ENCODE data around the gene HSPA12B. TPM values are rescaled to one million over a fixed set of nuclear protein-coding genes. Genes with fewer than 3 reads are reported as not detected.

The HSPA12B gene
- total RNA-seq, 1 donor, result not detected

GRCh38 chr20:3696745-3697587, 35.5 kb upstream of the HSPA12B start:
- no peak for TF ChIP-seq CTCF (IDR thresholded peaks at IDR 0.05; ENCODE audit: insufficient read depth, low read depth, low read length)
- H3K4me3 ChIP-seq (ENCODE audit: low read depth, low read length), result no peak overlapping the region
- DNase-seq (ENCODE audit: low read depth), result no peak

- no peak overlapping the region for H3K4me3 ChIP-seq (ENCODE audit: low read depth, low read length)
- no peak for DNase-seq (ENCODE audit: low read depth)
- TF ChIP-seq CTCF (IDR thresholded peaks at IDR 0.05; ENCODE audit: insufficient read depth, low read depth, low read length), result no peak
Observed at GRCh38 chr20:3697588-3698305, 34.7 kb upstream of the HSPA12B start.

GRCh38 chr20:3698591-3699001, 33.9 kb upstream of the HSPA12B start:
- no peak overlapping the region for H3K4me3 ChIP-seq (ENCODE audit: low read depth, low read length)
- no peak for DNase-seq (ENCODE audit: low read depth)
- TF ChIP-seq CTCF (IDR thresholded peaks at IDR 0.05; ENCODE audit: insufficient read depth, low read depth, low read length), result no peak

- TF ChIP-seq CTCF (IDR thresholded peaks at IDR 0.05; ENCODE audit: insufficient read depth, low read depth, low read length), result no peak
- DNase-seq (ENCODE audit: low read depth), result no peak
- no peak overlapping the region for H3K4me3 ChIP-seq (ENCODE audit: low read depth, low read length)
Observed at GRCh38 chr20:3699037-3699436, 33.4 kb upstream of the HSPA12B start.

GRCh38 chr20:3701061-3701998, 31.2 kb upstream of the HSPA12B start:
- H3K4me3 ChIP-seq (ENCODE audit: low read depth, low read length), result no peak overlapping the region
- no peak for DNase-seq (ENCODE audit: low read depth)
- TF ChIP-seq CTCF (IDR thresholded peaks at IDR 0.05; ENCODE audit: insufficient read depth, low read depth, low read length), result no peak

GRCh38 chr20:3702611-3703391, 29.7 kb upstream of the HSPA12B start:
- no peak for TF ChIP-seq CTCF (IDR thresholded peaks at IDR 0.05; ENCODE audit: insufficient read depth, low read depth, low read length)

More at GRCh38 chr20:3702611-3703391, 29.7 kb upstream of the HSPA12B start:
- no peak overlapping the region for H3K4me3 ChIP-seq (ENCODE audit: low read depth, low read length)
- no peak for DNase-seq (ENCODE audit: low read depth)
